GM19351 (cell line): ENCODE measurements around the gene ASB9.
"Not testable (repeated sequence)": the region's sequence is repeated elsewhere in the genome, so short reads cannot be mapped to it uniquely, and the experiment has no call there.

Experiments used
- ATAC-seq: cut with Tn5 transposase; IDR thresholded peaks from one replicate; pipeline ENCODE4 v1.9.1; 2021; ENCODE audit warnings: mild to moderate bottlenecking, moderate library complexity; ENCODE audit not compliant: unreplicated experiment

The ASB9 gene

DNA sequence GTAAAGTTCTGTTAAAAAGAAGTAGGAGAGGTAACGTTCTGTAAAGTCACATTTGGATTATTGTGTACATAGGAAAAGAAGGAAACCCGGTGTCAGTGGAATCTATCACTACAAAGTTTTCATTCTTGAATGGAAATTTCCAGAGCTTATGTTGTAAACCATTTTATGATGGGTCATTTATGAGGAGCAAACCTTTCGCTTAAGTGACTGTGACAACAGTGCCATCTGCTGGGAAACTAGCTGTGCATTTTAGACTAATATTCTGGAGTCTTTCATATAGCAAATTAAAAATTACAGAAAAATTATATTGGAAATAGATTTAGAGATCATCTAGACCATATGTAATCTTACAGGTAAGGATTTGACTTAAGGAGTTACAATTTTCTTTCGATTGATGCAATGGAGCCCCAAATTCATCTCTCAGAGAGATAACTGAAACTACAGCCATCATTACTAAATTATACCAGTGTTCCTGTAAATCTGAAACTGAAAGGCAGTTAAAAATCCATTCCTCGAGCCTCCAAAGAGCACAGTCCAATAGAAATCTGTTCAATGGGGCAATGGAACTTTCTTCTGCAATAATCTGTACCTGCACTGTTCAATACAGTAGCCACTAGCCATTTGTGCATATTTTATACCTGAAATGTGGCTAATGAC lies 26.9 kb downstream of the ASB9 start:
- ATAC-seq = no peak

DNA sequence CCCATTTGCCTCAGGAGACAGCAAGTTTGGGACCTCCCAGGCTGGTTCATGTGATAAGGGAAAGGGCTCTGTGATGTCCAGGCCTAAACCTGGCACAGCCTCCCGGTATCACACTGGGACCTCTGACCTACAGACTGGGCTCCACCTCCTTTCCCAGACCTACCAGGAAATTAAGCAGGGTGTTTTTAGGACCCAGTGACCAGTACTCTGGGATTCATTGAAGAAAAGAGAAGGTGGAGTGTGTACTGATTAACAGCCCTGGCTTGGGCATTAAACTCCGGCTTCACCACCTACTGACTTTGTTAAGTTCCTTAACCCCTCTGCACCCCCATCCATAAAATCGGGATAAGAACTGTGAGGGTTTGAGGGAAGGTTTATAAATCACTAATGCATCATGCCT lies 28.6 kb downstream of the ASB9 start:
- ATAC-seq = no peak

DNA sequence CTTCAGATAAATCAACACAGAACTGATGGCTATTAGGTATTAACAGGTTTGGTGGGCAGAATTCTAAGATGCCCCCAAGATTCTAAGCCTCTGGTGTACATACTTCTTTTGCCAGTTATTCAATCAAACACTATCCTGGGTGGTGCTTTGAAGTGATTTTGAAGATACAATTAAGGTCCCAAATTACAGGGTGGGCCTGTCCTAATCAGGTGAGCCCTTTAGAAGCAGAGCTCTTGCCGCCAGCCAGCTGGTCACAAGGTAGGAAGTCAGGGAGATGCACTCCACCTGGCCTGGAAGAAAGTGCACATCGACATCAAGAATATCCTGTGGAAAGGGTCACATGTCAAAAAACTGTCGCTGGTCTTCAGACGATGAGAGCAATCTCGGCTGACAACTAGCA lies 29.5 kb downstream of the ASB9 start:
- ATAC-seq = no peak

DNA sequence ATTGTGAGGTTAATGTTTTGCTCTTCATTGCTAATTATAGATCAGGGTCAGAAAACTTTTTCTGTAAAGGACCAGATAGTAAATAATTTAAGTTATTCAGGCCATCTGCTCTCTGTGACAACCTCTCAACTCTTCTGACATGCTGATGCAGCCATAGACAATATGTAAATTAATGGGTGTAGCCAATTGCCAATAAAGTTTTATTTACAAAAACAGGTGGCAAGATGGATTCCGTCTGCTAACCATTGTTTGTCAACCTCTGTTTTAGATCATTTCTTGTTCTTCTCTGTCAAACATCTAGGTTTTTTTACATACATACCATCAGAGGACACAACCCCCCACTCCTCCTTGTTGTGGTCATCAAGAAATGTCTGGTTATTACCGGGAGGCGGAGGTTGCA lies 33.7 kb downstream of the ASB9 start:
- ATAC-seq = no peak

DNA sequence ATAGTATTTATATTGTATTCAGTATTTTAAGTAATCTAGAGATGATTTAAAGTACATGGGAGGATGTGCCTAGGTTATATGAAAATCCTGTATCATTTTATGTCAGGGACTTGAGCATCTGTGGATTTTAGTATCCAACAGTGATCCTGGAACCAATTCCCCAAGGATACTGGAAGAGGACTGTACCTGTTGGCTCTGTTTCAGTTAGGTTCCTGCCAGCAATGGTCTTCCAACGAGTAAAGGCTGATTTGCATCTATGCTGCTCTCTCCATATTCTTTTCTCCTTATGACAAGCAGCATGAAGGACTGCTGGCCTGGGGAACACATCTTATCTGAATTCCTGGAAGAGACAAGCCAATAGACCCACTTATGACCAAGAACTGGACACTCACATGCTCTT lies 34.9 kb downstream of the ASB9 start:
- ATAC-seq = no peak

DNA sequence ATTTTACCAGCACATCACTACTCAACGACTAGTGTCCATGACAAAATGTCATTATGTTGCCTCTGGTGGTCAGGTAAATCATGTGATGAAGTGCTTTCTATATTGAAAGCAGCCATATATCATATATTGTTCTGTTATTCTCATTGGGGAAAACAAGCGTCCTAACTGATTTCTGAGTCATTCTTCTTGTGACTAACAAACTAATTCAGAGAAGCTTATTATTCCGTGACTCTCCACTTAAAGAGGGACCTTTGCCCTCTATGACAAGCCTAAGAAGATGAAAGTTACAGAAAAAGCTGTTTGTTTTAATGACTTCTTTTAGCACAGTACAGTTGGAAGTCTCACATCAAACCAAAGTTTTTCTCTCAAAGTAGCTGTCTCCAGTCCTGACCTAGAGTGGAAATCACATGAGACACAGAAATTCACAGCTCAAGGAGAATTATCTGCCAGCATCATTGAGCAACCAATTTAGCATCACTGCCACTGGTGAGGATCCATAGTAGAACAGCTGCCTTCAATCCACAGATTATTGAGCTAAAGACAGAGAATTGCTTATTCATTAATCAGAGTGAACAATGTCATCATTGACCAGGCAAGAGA lies 36.4 kb downstream of the ASB9 start:
- ATAC-seq = no peak

DNA sequence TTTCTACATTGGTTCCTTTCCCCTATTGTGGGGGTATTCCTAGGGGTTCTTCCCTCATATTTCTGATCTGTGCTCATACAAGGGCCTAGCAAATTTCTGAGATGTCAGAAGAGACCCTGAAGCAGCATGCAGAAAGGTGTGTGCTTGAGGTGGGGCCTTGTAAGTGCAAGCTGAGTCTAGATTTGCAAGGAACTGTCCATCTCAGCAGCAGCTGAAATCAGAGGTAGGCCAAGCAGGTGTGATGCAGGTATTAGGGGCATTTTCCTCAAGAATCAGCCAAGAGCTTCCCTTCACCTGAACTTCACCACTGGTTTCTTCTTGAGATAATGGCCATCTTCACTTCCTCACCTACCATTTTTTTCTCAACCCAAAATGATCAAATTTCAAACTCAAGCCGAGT lies 45.1 kb downstream of the ASB9 start:
- ATAC-seq = no peak

DNA sequence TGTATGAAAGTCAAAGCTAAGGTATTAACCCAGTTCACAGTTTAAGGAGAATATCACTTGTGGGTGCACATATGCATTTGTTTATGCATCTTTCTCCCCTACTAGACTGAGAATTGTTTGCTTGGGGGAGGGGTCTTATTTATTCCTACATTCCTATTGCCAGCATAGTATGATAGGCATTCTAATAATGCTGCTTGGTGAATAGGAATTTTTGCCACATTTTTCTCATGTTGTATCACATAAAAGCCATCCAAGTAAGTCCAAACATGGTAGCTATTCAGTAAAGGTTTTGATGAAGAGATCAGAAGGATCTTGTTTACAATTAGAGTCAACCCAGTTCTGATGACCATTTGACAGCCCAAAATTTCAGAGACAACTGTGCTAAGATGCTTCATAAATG lies 48.6 kb downstream of the ASB9 start:
- ATAC-seq = no peak

DNA sequence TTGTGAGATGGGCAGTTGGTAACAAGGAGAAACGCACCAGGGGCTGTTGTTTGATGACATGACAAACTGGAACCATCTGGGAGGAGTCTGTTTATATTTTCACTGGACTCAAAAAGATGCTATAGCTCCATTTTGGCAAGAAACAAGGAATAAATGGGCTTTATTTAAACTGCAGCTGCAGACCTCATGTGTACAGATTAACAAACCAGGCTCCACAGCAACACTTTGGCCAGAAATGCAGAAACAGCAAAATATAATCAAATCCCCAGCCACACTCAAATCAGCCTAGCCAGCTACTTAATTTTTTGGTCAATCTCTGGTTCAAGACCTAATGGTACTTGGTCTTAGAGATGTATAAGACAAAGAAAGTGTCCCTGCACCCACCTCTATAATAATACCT lies 52.7 kb downstream of the ASB9 start:
- no peak for ATAC-seq

DNA sequence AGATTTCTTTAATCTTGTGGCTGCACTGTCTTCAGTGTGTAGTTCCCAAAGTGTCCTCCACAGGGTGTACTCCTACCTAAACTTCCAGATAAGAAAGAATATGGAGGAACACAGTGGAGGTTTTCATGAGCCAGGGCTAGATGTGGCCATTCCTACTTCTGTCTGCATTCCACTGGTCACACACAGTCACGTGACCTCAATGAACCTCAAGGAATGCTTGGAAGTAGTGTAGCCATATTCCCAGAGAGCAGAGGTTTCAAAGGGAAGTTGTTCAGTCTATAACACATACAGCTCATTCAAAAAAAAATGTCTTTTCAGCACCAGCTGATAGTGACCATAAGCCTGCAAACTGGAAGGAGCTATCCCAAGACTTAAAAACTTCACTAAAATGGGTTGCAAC lies 53.6 kb downstream of the ASB9 start:
- no peak for ATAC-seq

DNA sequence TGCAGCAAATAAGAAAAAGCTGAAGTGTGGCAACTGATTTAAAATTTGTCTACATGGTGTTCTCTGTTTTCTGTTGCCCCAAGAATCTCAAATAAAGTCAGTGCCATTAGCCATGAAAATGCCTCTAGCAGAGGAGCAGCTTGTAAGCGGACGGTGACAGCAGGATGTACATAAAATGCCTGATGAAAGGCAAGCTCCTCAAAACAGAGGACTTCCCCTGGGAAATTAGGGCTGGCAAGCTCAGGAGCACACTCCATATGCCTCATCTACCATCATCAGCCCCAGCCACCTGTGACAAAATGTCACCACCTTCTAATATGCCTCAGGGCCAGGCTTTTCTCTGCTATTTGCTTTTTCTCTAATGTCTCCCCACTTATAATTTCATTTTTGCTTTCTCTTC lies 54.5 kb downstream of the ASB9 start:
- no peak for ATAC-seq

DNA sequence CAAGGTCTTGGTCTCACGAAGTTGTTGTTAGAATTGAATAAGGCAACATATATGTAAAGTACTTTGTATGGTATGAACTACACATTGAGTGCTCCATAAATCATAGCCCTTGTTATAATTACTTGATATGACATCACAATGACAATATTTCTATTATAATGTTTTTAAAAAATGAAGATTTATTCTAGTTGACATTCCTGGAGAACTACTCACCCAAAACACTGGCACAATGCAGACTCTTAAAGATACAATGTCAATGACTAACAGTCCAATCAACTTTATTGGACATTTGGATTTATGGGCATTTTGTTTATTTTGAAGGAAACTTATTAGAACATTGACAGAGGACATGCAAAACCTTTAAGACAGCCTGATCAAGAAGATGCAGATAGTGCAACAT lies 55.3 kb downstream of the ASB9 start:
- no peak for ATAC-seq

DNA sequence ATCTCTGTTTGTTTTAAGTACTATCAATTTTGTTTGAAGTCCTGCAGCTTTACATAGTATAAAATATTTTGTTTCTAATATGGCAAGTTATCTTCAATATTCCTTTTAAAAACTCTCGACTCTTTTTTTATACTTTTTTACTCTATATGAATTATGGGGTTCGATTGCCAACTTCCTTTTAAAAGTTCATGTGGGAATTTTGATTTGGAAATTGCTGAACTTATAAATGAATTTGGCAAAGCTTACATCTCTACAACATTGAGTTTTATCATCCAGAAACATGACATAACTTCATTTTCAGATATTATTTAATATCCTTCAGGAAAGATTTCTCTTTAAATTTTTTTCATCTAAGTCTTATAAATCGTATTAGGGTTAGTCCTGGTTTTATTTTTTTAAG lies 60.8 kb downstream of the ASB9 start:
- ATAC-seq = no peak

DNA sequence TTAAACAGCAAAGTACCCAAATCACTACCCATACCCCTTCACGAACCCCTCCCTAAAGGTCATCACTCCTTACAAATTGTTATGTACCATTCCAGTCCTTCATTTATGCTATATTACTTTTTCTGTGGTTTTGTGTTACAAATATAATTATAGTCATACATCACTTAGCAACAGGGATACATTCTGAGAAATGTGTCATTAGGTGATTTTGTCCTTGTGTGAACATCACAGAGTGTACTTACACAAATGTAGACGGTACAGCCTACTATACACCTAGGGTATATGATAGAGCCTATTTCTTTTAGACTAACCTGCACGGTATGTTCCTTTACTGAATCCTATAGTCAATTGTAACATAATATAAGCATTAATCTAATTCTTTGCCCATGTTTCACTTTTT lies 61.9 kb downstream of the ASB9 start:
- ATAC-seq = no peak

DNA sequence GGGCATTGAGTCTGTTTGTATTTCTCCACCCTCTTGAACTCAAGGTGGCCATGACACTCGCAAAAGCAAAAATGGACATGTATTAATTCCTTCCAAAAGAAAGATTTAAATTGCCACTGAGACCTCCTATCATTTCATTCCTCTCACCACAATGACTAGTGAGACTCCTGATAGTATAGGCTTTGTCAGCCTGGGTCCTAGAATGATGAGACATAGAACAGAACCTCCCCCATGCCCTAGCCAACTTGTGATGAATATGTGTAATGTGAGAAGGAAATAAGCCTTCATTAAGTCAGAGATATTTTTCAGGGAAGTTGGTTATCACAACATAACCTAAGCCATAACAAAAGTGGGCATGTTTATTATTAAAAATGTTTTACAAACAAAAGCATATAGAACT lies 62.5 kb downstream of the ASB9 start:
- ATAC-seq = no peak

DNA sequence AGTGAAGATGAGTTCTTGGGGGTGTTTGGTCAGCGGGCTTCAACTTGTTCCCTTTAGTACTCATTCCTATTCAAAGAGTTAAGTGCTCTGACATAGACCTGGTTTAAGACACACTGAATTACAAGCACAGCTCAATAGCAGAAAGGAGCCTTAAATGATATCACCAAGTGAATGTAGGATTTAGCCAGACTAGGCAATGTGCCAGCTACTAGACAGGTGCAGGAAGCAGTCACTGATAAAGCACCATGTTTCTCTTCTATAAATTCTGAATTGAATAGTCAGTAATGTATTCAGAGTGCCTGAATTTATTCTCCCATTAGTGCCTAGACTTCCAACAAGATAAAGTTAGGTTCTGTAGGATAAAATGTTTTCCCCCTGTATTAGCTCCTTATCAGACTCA lies 63.6 kb downstream of the ASB9 start:
- no peak for ATAC-seq

DNA sequence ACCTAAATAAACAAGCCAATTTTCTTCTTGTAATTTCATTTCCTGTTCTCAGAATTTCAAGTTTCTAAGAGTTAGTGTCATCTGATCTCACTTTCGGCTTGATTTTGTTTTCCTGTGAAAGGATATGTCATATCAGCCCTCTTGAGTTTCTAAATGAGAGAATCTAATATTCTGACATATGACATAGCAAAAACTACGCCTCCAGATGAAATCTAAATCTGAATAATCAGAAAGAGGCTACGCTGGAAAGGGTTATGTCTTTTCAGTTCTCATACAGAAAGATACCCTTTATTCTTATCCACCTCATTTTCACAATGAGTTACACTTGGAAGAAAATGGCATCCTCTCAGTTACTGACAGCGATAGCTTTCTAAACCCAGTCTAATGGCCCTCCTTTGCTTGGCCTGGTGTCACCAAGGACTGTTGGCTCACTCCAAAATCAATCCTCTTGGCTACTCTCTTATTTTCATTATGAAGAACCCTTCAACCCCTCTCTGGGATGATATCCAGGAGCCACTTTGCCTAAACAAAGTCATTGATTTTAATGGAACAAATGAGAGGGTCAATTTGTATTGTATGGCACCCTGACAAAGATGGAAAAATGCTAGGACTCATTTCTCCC lies 65.6 kb downstream of the ASB9 start:
- peak; percentile 83 for ATAC-seq

DNA sequence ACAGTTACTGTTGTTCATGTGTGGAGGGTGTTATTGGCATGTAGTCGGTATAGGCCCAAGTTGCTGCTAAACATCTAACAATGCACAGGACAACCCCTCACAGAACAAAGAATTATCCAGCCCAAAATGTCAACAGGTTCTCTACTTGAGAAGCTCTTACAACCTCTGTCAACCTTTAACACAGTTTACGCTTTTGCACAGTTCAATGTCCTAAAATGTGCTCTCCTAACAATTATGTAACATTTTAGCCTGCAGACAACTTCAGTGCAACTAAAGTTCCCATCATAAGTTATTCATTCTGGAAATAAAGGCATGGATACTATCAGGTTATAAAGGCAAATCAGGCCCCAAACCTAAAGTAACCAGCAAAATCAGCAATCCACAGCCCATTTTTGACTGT lies 66.2 kb downstream of the ASB9 start:
- no peak for ATAC-seq

DNA sequence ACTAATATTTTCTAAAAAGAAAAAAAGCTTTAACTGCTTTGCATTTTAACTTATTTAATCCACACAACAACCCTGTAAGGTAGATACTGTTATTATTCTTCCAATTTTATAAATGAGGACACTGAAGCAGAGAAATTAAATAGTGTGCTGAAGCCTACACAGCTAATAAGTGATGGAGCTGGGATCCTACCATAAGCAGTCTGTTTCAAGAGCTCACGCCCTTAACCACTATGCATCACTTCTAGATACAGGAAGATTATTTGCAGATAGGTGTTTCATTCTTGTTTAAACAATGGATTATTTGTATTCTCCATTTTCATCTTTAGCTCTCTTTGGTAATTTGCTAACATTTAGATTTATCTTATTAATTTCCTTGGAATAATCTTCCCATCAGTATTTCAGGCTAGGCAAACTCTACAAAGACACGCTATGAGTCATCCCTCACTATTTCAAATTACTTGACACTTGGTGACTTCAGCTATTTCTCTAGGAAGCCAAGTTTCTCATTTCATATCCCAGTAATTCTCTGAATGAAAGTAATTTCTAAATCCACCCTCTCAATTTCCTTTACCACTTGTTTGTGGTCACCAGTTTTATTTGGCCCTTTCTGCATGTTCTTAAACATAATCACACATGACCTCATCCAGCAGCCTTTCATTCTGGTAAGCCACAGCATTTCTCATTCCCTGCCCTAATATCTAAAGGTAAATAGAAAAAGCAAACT lies 67.3 kb downstream of the ASB9 start:
- no peak for ATAC-seq

DNA sequence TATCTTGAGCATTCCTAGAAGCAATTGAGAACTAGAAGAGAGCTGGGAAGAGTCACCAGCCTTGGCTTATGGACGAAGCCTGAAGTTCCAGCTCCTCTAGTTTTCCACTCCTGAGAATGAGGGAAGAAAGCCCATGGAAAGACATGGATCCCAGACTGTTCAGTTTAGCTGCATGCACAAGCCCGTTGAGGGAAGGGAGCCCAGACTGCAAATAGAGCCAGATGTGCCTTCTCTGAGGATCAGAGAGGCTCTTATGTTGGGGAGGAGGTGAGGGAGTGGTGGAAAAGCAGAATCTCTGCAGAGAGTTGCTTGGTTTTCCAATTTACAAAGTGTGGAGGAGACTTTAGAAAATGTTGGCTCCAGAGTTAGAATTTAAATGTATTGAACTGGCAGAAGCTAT lies 69.0 kb downstream of the ASB9 start:
- ATAC-seq = no peak

DNA sequence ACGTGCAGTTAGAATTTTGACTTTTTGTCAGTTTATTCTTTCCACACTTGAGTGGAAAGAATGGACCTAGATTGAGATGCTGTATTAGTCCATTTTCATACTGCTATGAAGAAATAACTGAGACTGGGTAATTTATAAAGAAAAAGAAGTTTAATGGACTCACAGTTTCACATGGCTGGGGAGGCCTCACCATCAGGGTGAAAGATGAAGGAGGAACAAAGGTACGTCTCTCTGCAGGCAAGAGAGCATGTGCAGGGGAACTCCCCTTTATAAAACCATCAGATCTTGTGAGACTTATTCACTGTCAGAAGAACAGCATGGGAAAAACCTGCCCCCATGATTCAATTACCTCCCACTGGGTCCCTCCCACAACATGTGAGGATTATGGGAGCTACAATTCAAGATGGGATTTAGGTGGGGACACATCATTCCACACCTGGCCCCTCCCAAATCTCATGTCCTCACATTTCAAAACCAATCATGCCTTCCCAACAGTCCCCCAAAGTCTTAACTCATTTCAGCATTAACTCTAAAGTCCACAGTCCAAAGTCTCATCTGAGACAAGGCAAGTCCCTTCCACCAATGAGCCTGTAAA lies 71.2 kb downstream of the ASB9 start:
- not testable (repeated sequence) for ATAC-seq

DNA sequence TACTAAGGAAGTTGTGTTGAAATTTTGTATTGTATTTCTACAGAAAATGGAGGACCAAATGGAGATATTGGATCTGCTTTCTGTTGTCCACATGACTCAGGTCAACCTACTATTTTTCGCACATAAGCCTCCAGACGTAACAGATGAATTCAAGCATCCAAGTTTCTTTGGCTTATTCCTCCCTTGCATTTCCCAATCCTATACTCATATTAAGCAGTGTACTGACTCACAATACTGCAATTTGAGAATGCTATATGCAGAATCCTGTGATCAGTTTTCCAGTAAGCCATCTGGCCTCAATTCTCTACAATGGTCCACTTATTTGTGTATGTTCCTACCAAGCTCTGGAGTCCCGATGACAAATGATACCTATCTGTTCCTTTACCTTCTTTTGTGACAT lies 75.7 kb downstream of the ASB9 start:
- no peak for ATAC-seq
